ENCODE data around the gene ZNF559. TPM values are rescaled to one million over a fixed set of nuclear protein-coding genes. Genes with fewer than 3 reads are reported as not detected.
"Not testable (repeated sequence)": the region's sequence is repeated elsewhere in the genome, so short reads cannot be mapped to it uniquely, and the experiment has no call there.

The ZNF559 gene
- 5.0 and 6.4 TPM in 2 replicates for total RNA-seq

DNA sequence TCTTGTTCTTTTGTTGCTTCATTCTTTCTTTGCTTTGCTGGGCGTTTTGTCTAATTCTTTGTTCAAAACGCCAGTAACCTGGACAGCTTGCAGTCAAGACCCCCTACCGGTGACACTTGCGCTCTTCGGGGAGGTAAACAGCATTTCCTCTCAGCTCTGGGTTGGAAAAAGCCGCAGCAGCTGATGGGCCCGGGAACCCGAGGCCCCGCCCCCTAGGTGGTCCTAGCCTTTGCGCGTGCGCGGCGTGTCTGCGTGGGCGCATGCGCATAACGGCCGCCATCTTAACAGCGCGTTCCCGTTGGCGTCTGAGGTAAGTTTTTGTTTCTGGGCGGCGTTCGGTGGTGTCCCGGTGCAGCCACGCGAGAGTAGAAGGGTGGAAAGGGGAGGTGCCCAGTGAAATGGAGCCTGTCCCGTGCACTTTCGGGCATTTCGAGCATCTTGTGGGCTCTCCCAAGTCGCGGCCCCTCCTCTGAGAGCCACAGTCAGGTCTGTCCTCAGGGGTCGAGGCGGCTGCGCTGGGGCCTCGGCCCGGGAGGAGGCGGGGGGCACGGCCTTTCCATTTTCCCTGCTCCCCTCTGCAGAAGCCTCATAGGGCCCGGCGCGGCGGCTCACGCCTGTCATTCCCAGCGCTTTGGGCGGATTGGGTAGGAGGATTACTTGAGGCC lies at the start of gene ZNF559:
Gene ZNF559, plus strand, starts transcription at position 261 of the 665 bp plus-strand sequence. CDS start 14,371 bp downstream, outside the sequence.
- Mint-ChIP-seq H3K27me3 (ENCODE audit: insufficient read depth) (no peaks in the 10 kb centered on the region), H3K9me3 (peaks cover 54% of the 10 kb centered on the region), H3K4me1 (ENCODE audit: low read depth) (peaks cover 25% of the 10 kb centered on the region), H3K27ac (peak within 1 kb of the TSS; percentile 92), H3K4me3 (peak within 1 kb of the TSS; percentile 89), H3K36me3 (ENCODE audit: low read depth) (peaks cover 17% of the 10 kb centered on the region)
- DNase-seq (ENCODE audit: low spot score) = peak; percentile 93
- intact Hi-C loops (cut with micrococcal nuclease) = loop anchor here (1.0 kb wide), 3 partner anchors 15 to 444 kb away; partner anchors contain the start of genes ZNF266, ZNF699 and ZNF846

- H3K4me1 Mint-ChIP-seq (ENCODE audit: low read depth); DNase-seq (ENCODE audit: low spot score); H3K27ac Mint-ChIP-seq; H3K27me3 Mint-ChIP-seq (ENCODE audit: insufficient read depth); intact Hi-C loops (cut with micrococcal nuclease); H3K36me3 Mint-ChIP-seq (ENCODE audit: low read depth): not testable (repeated sequence)
- Mint-ChIP-seq H3K9me3 (peaks cover 53% of the 10 kb centered on the region), H3K4me3 (peak overlapping the region; percentile 37)
Observed at GRCh38 chr19:9283485-9283884, 40.5 kb upstream of the ZNF559 start.

- no peak for DNase-seq (ENCODE audit: low spot score)
- Mint-ChIP-seq H3K4me1 (ENCODE audit: low read depth) (no peaks in the 10 kb centered on the region), H3K9me3 (peaks cover 55% of the 10 kb centered on the region), H3K36me3 (ENCODE audit: low read depth) (peaks cover 22% of the 10 kb centered on the region), H3K27ac (no peak overlapping the region), H3K4me3 (no peak overlapping the region), H3K27me3 (ENCODE audit: insufficient read depth) (no peaks in the 10 kb centered on the region)
- intact Hi-C loops (cut with micrococcal nuclease) = no loop called here
Observed at GRCh38 chr19:9289231-9289884, 34.6 kb upstream of the ZNF559 start.

GRCh38 chr19:9295411-9295849 lies 28.5 kb upstream of the ZNF559 start:
- DNase-seq (ENCODE audit: low spot score) = no peak
- Mint-ChIP-seq H3K27ac (no peak overlapping the region), H3K9me3 (peaks cover 72% of the 10 kb centered on the region), H3K27me3 (ENCODE audit: insufficient read depth) (no peaks in the 10 kb centered on the region), H3K36me3 (ENCODE audit: low read depth) (peaks cover 66% of the 10 kb centered on the region), H3K4me3 (no peak overlapping the region), H3K4me1 (ENCODE audit: low read depth) (no peaks in the 10 kb centered on the region)
- intact Hi-C loops (cut with micrococcal nuclease) = no loop called here

DNA sequence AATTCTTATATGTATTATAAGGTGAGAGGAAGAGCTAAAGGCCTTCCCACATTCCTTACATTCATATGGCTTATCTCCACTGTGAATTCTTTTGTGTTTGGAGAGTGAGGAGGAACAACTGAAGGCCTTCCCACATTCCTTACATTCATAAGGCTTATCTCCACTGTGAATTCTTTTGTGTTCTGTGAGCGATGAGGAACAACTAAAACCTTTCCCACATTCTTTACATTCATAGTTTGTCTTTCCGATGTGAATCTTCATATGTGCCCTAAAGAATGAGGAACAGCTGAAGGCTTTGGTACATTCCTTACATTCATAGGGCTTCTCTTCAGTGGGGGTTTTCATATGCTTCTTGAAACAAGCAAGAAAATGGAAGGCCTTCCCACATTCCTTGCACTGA lies 27.6 kb upstream of the ZNF559 start:
- H3K36me3 Mint-ChIP-seq (ENCODE audit: low read depth) = peaks cover 72% of the 10 kb centered on the region

GRCh38 chr19:9306443-9306842 lies 17.5 kb upstream of the ZNF559 start:
- no peak overlapping the region for H3K27ac Mint-ChIP-seq
- peaks cover 36% of the 10 kb centered on the region for H3K9me3 Mint-ChIP-seq
- H3K36me3 Mint-ChIP-seq (ENCODE audit: low read depth) = peaks cover 37% of the 10 kb centered on the region
- intact Hi-C loops (cut with micrococcal nuclease) = no loop called here
- no peak for DNase-seq (ENCODE audit: low spot score)
- H3K27me3 Mint-ChIP-seq (ENCODE audit: insufficient read depth) = peaks cover 3% of the 10 kb centered on the region
- peaks cover 29% of the 10 kb centered on the region for H3K4me1 Mint-ChIP-seq (ENCODE audit: low read depth)
- H3K4me3 Mint-ChIP-seq = no peak overlapping the region

More for the DNA sequence above, 27.6 kb upstream of the ZNF559 start:
- H3K9me3 Mint-ChIP-seq = peaks cover 77% of the 10 kb centered on the region
- intact Hi-C loops (cut with micrococcal nuclease) = no loop called here
- no peak overlapping the region for H3K27ac Mint-ChIP-seq
- DNase-seq (ENCODE audit: low spot score) = no peak
- no peak overlapping the region for H3K4me3 Mint-ChIP-seq
- H3K4me1 Mint-ChIP-seq (ENCODE audit: low read depth) = no peaks in the 10 kb centered on the region
- no peaks in the 10 kb centered on the region for H3K27me3 Mint-ChIP-seq (ENCODE audit: insufficient read depth)

DNA sequence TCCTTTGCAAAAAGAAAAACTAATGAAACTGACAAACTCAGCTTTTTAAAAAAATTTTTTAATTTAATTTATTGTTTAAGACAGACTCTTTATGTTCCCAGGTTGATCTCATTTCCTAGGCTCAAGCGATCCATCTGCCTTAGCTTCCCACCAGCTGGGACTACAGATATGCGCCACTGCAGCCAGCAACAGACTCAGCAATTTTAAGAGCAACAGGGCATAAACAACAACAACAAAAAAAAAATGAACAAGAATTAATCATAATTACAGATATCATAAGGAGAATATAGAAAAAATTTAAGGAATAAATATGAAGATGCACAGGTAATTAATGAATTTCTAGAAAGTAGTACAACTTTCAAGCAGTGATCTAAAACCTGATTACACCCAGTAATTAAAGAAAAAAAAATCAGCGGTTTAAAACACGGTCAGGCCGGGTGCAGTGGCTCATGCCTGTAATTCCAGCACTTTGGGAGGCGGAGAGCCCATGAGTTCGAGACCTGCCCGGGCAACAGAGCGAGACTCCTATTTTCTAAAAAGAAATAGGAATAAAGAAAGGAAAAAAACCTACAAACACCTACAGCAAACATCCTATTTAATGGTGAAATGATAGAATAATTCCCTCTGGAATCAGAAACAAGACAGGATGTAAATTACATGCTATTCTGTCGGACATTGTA lies 15.7 kb upstream of the ZNF559 start:
- peaks cover 3% of the 10 kb centered on the region for H3K27me3 Mint-ChIP-seq (ENCODE audit: insufficient read depth)
- H3K4me3 Mint-ChIP-seq = peak overlapping the region; percentile 87
- peak overlapping the region; percentile 93 for H3K27ac Mint-ChIP-seq
- peaks cover 29% of the 10 kb centered on the region for H3K4me1 Mint-ChIP-seq (ENCODE audit: low read depth)
- peaks cover 22% of the 10 kb centered on the region for H3K36me3 Mint-ChIP-seq (ENCODE audit: low read depth)
- H3K9me3 Mint-ChIP-seq = peaks cover 35% of the 10 kb centered on the region
- intact Hi-C loops (cut with micrococcal nuclease) = loop anchor here (2.0 kb wide), 2 partner anchors 313 to 475 kb away; partner anchors contain the start of genes MBD3L1, ZNF558 and ZNF561
- DNase-seq (ENCODE audit: low spot score) = no peak

- peaks cover 3% of the 10 kb centered on the region for H3K27me3 Mint-ChIP-seq (ENCODE audit: insufficient read depth)
- H3K4me1 Mint-ChIP-seq (ENCODE audit: low read depth) = peaks cover 29% of the 10 kb centered on the region
- H3K27ac Mint-ChIP-seq = peak within 1 kb of the TSS; percentile 94
- H3K9me3 Mint-ChIP-seq = peaks cover 42% of the 10 kb centered on the region
- peak; percentile 98 for DNase-seq (ENCODE audit: low spot score)
- H3K36me3 Mint-ChIP-seq (ENCODE audit: low read depth) = peaks cover 13% of the 10 kb centered on the region
- intact Hi-C loops (cut with micrococcal nuclease) = loop anchor here (1.0 to 2.0 kb wide), 8 partner anchors 15 to 483 kb away; partner anchors contain the start of genes MBD3L1, ZNF266, ZNF317 and ZNF426
- H3K4me3 Mint-ChIP-seq = peak within 1 kb of the TSS; percentile 87
Observed at GRCh38 chr19:9309139-9309973, 14.6 kb upstream of the ZNF559 start, which contains the start of gene ZNF699. TSS of gene ZNF699 (minus strand) at chr19:9309838. CDS start at chr19:9305119, 4,719 bp downstream.

DNA sequence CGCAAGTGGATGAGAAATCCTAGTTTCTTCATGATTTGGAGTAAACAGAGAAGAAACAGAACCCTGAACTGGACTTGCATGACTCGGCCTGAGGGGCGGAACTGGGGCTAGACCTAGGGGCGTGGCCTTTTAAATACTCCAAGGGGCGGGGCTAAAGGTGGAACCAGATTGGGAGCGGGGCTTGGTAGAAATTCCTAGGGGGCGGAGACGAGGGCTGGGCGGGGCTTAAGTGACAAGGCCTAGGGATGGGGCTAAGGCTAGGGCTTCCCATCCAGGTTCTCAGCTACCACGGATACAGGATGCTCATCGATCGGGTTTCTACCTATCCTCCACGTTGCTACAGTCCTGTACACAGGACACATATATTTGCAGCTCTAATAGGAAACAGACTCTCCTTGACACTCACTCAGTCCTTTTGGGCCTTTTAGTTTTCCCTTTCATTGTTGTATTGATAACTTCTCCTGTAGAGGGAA lies 14.0 kb upstream of the ZNF559 start:
- H3K27me3 Mint-ChIP-seq (ENCODE audit: insufficient read depth) = peaks cover 3% of the 10 kb centered on the region
- H3K4me3 Mint-ChIP-seq = peak overlapping the region; percentile 87
- intact Hi-C loops (cut with micrococcal nuclease) = loop anchor here (1.0 to 2.0 kb wide), 11 partner anchors 14 to 509 kb away; partner anchors contain the start of genes FBXL12, MBD3L1, ZNF121 and ZNF266
- H3K27ac Mint-ChIP-seq = peak overlapping the region; percentile 94
- H3K4me1 Mint-ChIP-seq (ENCODE audit: low read depth) = peaks cover 29% of the 10 kb centered on the region
- peaks cover 43% of the 10 kb centered on the region for H3K9me3 Mint-ChIP-seq
- DNase-seq (ENCODE audit: low spot score) = no peak
- peaks cover 8% of the 10 kb centered on the region for H3K36me3 Mint-ChIP-seq (ENCODE audit: low read depth)

GRCh38 chr19:9313756-9314155 lies 10.2 kb upstream of the ZNF559 start:
- Mint-ChIP-seq H3K27ac (no peak overlapping the region), H3K4me1 (ENCODE audit: low read depth) (peaks cover 16% of the 10 kb centered on the region), H3K27me3 (ENCODE audit: insufficient read depth) (peaks cover 3% of the 10 kb centered on the region), H3K36me3 (ENCODE audit: low read depth) (peaks cover 2% of the 10 kb centered on the region), H3K9me3 (peaks cover 68% of the 10 kb centered on the region), H3K4me3 (no peak overlapping the region)
- intact Hi-C loops (cut with micrococcal nuclease) = no loop called here
- DNase-seq (ENCODE audit: low spot score) = no peak

- Mint-ChIP-seq H3K36me3 (ENCODE audit: low read depth) (peaks cover 17% of the 10 kb centered on the region), H3K4me1 (ENCODE audit: low read depth) (peaks cover 25% of the 10 kb centered on the region), H3K9me3 (peaks cover 55% of the 10 kb centered on the region), H3K27me3 (ENCODE audit: insufficient read depth) (no peaks in the 10 kb centered on the region), H3K4me3 (no peak overlapping the region), H3K27ac (no peak overlapping the region)
- no peak for DNase-seq (ENCODE audit: low spot score)
- intact Hi-C loops (cut with micrococcal nuclease) = no loop called here
Observed at GRCh38 chr19:9321338-9321737, 2.6 kb upstream of the ZNF559 start.

GRCh38 chr19:9321756-9322155 lies 2.2 kb upstream of the ZNF559 start:
- not testable (repeated sequence) for H3K27me3 Mint-ChIP-seq (ENCODE audit: insufficient read depth); H3K27ac Mint-ChIP-seq; H3K4me3 Mint-ChIP-seq

More at GRCh38 chr19:9321756-9322155, 2.2 kb upstream of the ZNF559 start:
- H3K4me1 Mint-ChIP-seq (ENCODE audit: low read depth) = peaks cover 25% of the 10 kb centered on the region
- intact Hi-C loops (cut with micrococcal nuclease); DNase-seq (ENCODE audit: low spot score): not testable (repeated sequence)
- peaks cover 53% of the 10 kb centered on the region for H3K9me3 Mint-ChIP-seq
- peaks cover 17% of the 10 kb centered on the region for H3K36me3 Mint-ChIP-seq (ENCODE audit: low read depth)
